Suprapubic skin (tissue), 4 donors: ENCODE measurements around the gene SGF29.
"Not testable (repeated sequence)": the region's sequence is repeated elsewhere in the genome, so short reads cannot be mapped to it uniquely, and the experiment has no call there.

Experiments
- EP300 ChIP-seq: sonication (generic); formaldehyde crosslinking; IDR thresholded peaks from one replicate; pipeline ENCODE4 v1.6.1; 2017; ENCODE audit warnings: antibody characterized with exemption
- POLR2A ChIP-seq, 2 donors: fragments of 450-650 bp; IDR thresholded peaks; one replicate each; pipeline ENCODE4 v1.6.1; 2017; ENCODE audit warnings: antibody characterized with exemption in 2 of 2, mild to moderate bottlenecking in 2 of 2, moderate library complexity in 2 of 2
- POLR2AphosphoS5 ChIP-seq, 3 donors: sonication (generic); formaldehyde crosslinking; IDR thresholded peaks; one replicate each; pipeline ENCODE4 v1.6.1; 2017; ENCODE audit warnings: antibody characterized with exemption in 3 of 3
- TF ChIP-seq, protein P1 (sequence below), 2 donors: fragments of 200-600 bp in 1 of 2; fragments of 450-650 bp in 1 of 2; sonication (generic) in 1 of 2; IDR thresholded peaks; one replicate each; pipeline ENCODE4 v1.5.1; 2016 to 2019; ENCODE audit warnings: antibody characterized with exemption in 2 of 2, mild to moderate bottlenecking in 1 of 2, moderate library complexity in 1 of 2

DNA sequence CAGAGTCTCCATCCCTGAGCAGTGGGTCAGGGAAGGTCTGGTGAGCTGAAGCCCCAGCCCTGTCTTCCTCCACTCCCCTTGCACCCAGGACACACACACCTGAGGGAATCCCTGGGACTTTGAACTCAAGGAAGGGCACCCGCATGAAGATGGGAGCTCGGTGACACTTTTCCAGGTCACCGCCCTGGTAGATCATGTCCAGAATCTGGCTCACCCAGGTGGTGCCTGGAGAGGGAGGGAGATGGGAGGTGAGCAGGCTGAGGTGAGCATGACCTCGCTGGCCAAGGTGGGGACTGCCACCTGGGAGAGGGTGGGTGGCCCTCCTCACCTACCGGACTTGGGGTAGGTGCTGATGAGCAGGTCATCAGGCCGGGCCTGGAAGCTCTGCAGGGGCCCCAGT is 41.7 kb downstream of the SGF29 start:
- TF ChIP-seq, protein P1, sequence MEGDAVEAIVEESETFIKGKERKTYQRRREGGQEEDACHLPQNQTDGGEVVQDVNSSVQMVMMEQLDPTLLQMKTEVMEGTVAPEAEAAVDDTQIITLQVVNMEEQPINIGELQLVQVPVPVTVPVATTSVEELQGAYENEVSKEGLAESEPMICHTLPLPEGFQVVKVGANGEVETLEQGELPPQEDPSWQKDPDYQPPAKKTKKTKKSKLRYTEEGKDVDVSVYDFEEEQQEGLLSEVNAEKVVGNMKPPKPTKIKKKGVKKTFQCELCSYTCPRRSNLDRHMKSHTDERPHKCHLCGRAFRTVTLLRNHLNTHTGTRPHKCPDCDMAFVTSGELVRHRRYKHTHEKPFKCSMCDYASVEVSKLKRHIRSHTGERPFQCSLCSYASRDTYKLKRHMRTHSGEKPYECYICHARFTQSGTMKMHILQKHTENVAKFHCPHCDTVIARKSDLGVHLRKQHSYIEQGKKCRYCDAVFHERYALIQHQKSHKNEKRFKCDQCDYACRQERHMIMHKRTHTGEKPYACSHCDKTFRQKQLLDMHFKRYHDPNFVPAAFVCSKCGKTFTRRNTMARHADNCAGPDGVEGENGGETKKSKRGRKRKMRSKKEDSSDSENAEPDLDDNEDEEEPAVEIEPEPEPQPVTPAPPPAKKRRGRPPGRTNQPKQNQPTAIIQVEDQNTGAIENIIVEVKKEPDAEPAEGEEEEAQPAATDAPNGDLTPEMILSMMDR (IDR thresholded peaks at IDR 0.05): not testable (repeated sequence)
- TF ChIP-seq POLR2A (IDR thresholded peaks at IDR 0.05); POLR2AphosphoS5 (IDR thresholded peaks at IDR 0.05); EP300: not testable (repeated sequence)
